Kidney (tissue), 14 donors: ENCODE results near the gene LIG3. TPM values are rescaled to one million over a fixed set of nuclear protein-coding genes. Genes with fewer than 3 reads are reported as not detected.
"Not testable (repeated sequence)": the region's sequence is repeated elsewhere in the genome, so short reads cannot be mapped to it uniquely, and the experiment has no call there.

Source experiments
- DNase-seq, 5 donors: peaks; one replicate each; pipeline ENCODE4 v3.0.0-alpha.2; 2013 to 2020
- FAIRE-seq: peaks from 2 replicates; lab custom pipeline; 2012; peaks lifted over from hg19 to GRCh38; lab: Jason Lieb, UNC
- H3K27ac ChIP-seq, 2 donors: one replicate each; pipeline ENCODE4 v1.7.0; 2013; ENCODE audit warnings: low read depth in 2 of 2, low read length in 2 of 2, inconsistent platforms in 1 of 2
- H3K27me3 ChIP-seq: one replicate; pipeline ENCODE4 v1.7.1; 2013; ENCODE audit warnings: low read length, inconsistent platforms; ENCODE audit not compliant: control insufficient read depth, insufficient read depth
- H3K36me3 ChIP-seq, 3 donors: one replicate each; pipeline versions ENCODE4 v1.7.0 to v1.7.1; 2013; ENCODE audit warnings: low read length in 3 of 3, control low read depth in 1 of 3, inconsistent platforms in 1 of 3; ENCODE audit not compliant: insufficient read depth in 3 of 3, control insufficient read depth in 2 of 3
- H3K4me1 ChIP-seq, 3 donors: one replicate each; pipeline versions ENCODE4 v1.7.0 to v1.7.1; 2013; ENCODE audit warnings: low read length in 3 of 3, inconsistent platforms in 1 of 3, low read depth in 1 of 3; ENCODE audit not compliant: control insufficient read depth in 2 of 3, insufficient read depth in 2 of 3
- H3K4me3 ChIP-seq, 3 donors: one replicate each; pipeline versions ENCODE4 v1.7.0 to v1.8.1; 2013; ENCODE audit warnings: low read length in 3 of 3, control low read depth in 1 of 3, inconsistent platforms in 1 of 3
- H3K9ac ChIP-seq, 3 donors: one replicate each; pipeline versions ENCODE4 v1.7.0 to v1.7.1; 2013; ENCODE audit warnings: low read length in 3 of 3, control low read depth in 1 of 3, inconsistent platforms in 1 of 3
- H3K9me3 ChIP-seq, 3 donors: one replicate each; pipeline versions ENCODE4 v1.7.0 to v1.7.1; 2013; ENCODE audit warnings: low read length in 3 of 3, control low read depth in 1 of 3, inconsistent platforms in 1 of 3; ENCODE audit not compliant: control insufficient read depth in 2 of 3, insufficient read depth in 1 of 3
- CTCF ChIP-seq: IDR thresholded peaks from 3 replicates; pipeline ENCODE4 v1.5.1; 2012; ENCODE audit warnings: mild to moderate bottlenecking, moderate library complexity, borderline replicate concordance; ENCODE audit not compliant: insufficient read depth; ENCODE audit errors: extremely low read depth
- intact Hi-C: fragments of 100-400 bp; cut with DNase I; formaldehyde crosslinking; loops from one replicate; pipeline ENCODE4 v1.11.1; 2022
- polyA plus RNA-seq: library from polyadenylated mRNA; stranded (reverse); fragments of 350-450 nt; fragmentation: Illumina TruSeq; extraction: RNeasy Lipid Tissue Mini Kit (QIAGEN cat#74804); gene quantifications from one replicate; pipeline ENCODE4 v1.2.3, GENCODE V29; 2014; ENCODE audit warnings: low read depth, low replicate concordance; ENCODE audit not compliant: insufficient read depth
- total RNA-seq: library from RNA; stranded (reverse); fragmentation: NEBNext Ultra II Directional; extraction: Animal tissue kit (Norgen Biotek cat#: 25700); gene quantifications from one replicate; pipeline ENCODE4 v1.2.1, GENCODE V29; 2021
- donor health status: control.
- donor health status: control.
- donor health status: control.
- donor health status: control.
- donor health status: control.
- donor health status: DM: yes; HTN: yes; CAD: no.
- donor health status: Normal renal cell carcinoma (clear cell type).

LIG3 gene
- total and polyA plus RNA-seq, 2 donors from 2014 or later = 7.6 to 34.1 TPM

GRCh38 chr17:35022536-35023063 lies 42.3 kb downstream of the LIG3 start:
- DNase-seq (peak in 4 of 5 donors; percentile 12 to 89 (median 33)), FAIRE-seq (no peak)
- Histone ChIP-seq H3K9ac (no peak overlapping the region), H3K4me1 (peaks cover 0 to 9% (median 4%) of the 10 kb centered on the region in 3 donors), H3K36me3 (peaks cover 0 to 13% (median 6%) of the 10 kb centered on the region in 3 donors), H3K27me3 (no peaks in the 10 kb centered on the region), H3K4me3 (no peak overlapping the region), H3K9me3 (no peaks in the 10 kb centered on the region), H3K27ac (peak overlapping the region; percentile 28 to 86)
- no peak for TF ChIP-seq CTCF
- intact Hi-C loops = no loop called here

GRCh38 chr17:35023538-35023937 lies 43.2 kb downstream of the LIG3 start:
- Histone ChIP-seq H3K9ac (no peak overlapping the region), H3K27me3 (no peaks in the 10 kb centered on the region), H3K4me3 (no peak overlapping the region), H3K36me3 (peaks cover 0 to 11% (median 6%) of the 10 kb centered on the region in 3 donors), H3K27ac (no peak overlapping the region), H3K9me3 (no peaks in the 10 kb centered on the region), H3K4me1 (peaks cover 0 to 9% (median 4%) of the 10 kb centered on the region in 3 donors)
- no peak for TF ChIP-seq CTCF
- no peak for DNase-seq
- intact Hi-C loops = no loop called here
- FAIRE-seq = no peak

GRCh38 chr17:35025541-35025940 lies 45.2 kb downstream of the LIG3 start:
- Histone ChIP-seq H3K36me3 (peaks cover 0 to 11% (median 6%) of the 10 kb centered on the region in 3 donors), H3K9me3 (no peaks in the 10 kb centered on the region), H3K4me3 (no peak overlapping the region), H3K27ac (no peak overlapping the region), H3K27me3 (no peaks in the 10 kb centered on the region), H3K9ac (no peak overlapping the region), H3K4me1 (peaks cover 0 to 7% (median 4%) of the 10 kb centered on the region in 3 donors)
- intact Hi-C loops = no loop called here
- DNase-seq (no peak), FAIRE-seq (no peak)
- no peak for TF ChIP-seq CTCF

- H3K9ac ChIP-seq, H3K27ac ChIP-seq, FAIRE-seq, H3K4me1 ChIP-seq, intact Hi-C loops, H3K36me3 ChIP-seq, H3K4me3 ChIP-seq, H3K27me3 ChIP-seq, H3K9me3 ChIP-seq, DNase-seq: not testable (repeated sequence)
Observed at GRCh38 chr17:35028097-35028496, 47.8 kb downstream of the LIG3 start.
